K562 (cell line): ENCODE results near the gene GABARAPL2. TPM values are rescaled to one million over a fixed set of nuclear protein-coding genes. Genes with fewer than 3 reads are reported as not detected.

Experiments
- CHD2 ChIP-seq: IDR thresholded peaks from 2 replicates; pipeline ENCODE4 v1.6.1; 2011; ENCODE audit warnings: low read depth, low read length
- ETV5 ChIP-seq: sonication (generic); formaldehyde crosslinking; IDR thresholded peaks from 2 replicates; pipeline ENCODE4 v1.4.0; 2020; ENCODE audit warnings: low read depth, mild to moderate bottlenecking, missing genetic modification reagents
- FOXA1 ChIP-seq: fragments of 450-650 bp; IDR thresholded peaks from 2 replicates; pipeline ENCODE4 v1.6.1; 2016; ENCODE audit warnings: mild to moderate bottlenecking, borderline replicate concordance
- FOXA3 ChIP-seq, 2 experiments: fragments of 450-650 bp in 1 of 2; sonication (generic) in 1 of 2; formaldehyde crosslinking; IDR thresholded peaks in 1 of 2; conservative IDR thresholded peaks in 1 of 2; 2 replicates each; pipeline versions ENCODE4 v1.4.0 to v1.8.0; 2020 to 2022; ENCODE audit warnings: mild to moderate bottlenecking in 2 of 2, missing genetic modification reagents in 1 of 2
- GABPA ChIP-seq: fragments of 200-800 bp; sonication (Bioruptor generic); conservative IDR thresholded peaks from 2 replicates; pipeline ENCODE4 v1.6.1; 2016; ENCODE audit warnings: low read depth, missing genetic modification characterization, missing compliant biosample characterization
- HDAC1 ChIP-seq, 2 experiments: fragments of 450-650 bp; IDR thresholded peaks; 2 replicates each; pipeline ENCODE4 v1.6.1; 2016 to 2017; ENCODE audit warnings: inconsistent platforms in 1 of 2, mild to moderate bottlenecking in 1 of 2, moderate library complexity in 1 of 2
- JUN ChIP-seq, 2 experiments: sonication (generic) in 1 of 2; formaldehyde crosslinking in 1 of 2; IDR thresholded peaks; 2 replicates each; pipeline versions ENCODE4 v1.6.1 to v1.8.0; 2012 to 2022; ENCODE audit warnings: borderline replicate concordance in 2 of 2, mild to moderate bottlenecking in 2 of 2, improper control_type of control experiment in 1 of 2, low read depth in 1 of 2, low read length in 1 of 2, missing genetic modification reagents in 1 of 2
- RBM14 ChIP-seq: fragments of 200-400 bp; formaldehyde crosslinking; IDR thresholded peaks from 2 replicates; pipeline ENCODE4 v1.6.1; 2018; ENCODE audit warnings: low read depth, mild to moderate bottlenecking, low read length, moderate library complexity, borderline replicate concordance; ENCODE audit not compliant: insufficient read depth
- SIN3B ChIP-seq: fragments of 450-650 bp; IDR thresholded peaks from 2 replicates; pipeline ENCODE4 v1.6.1; 2017; ENCODE audit warnings: low read depth, mild to moderate bottlenecking, moderate library complexity
- SMARCE1 ChIP-seq: fragments of 450-650 bp; IDR thresholded peaks from 2 replicates; pipeline ENCODE4 v1.7.1; 2016; ENCODE audit warnings: mild to moderate bottlenecking
- TAF1 ChIP-seq: IDR thresholded peaks from 2 replicates; pipeline ENCODE4 v1.6.1; 2011; ENCODE audit warnings: mild to moderate bottlenecking, low read length, moderate library complexity; ENCODE audit not compliant: insufficient read depth, control insufficient read depth, severe bottlenecking; ENCODE audit errors: extremely low read depth
- TEAD1 ChIP-seq, 2 experiments: fragments of 450-650 bp in 1 of 2; sonication (generic) in 1 of 2; formaldehyde crosslinking; IDR thresholded peaks; 2 replicates each; pipeline versions ENCODE4 v1.4.0 to v1.8.0; 2020 to 2022; ENCODE audit warnings: mild to moderate bottlenecking in 2 of 2, missing genetic modification reagents in 1 of 2
- YBX1 ChIP-seq: fragments of 450-650 bp; IDR thresholded peaks from 2 replicates; pipeline ENCODE4 v1.7.1; 2016; ENCODE audit warnings: mild to moderate bottlenecking
- ZNF124 ChIP-seq: sonication (generic); formaldehyde crosslinking; IDR thresholded peaks from 2 replicates; pipeline ENCODE4 v1.8.1; 2022; ENCODE audit warnings: missing genetic modification reagents
- ZNF143 ChIP-seq: sonication (generic); formaldehyde crosslinking; IDR thresholded peaks from 2 replicates; pipeline ENCODE4 v1.9.0; 2022; ENCODE audit warnings: mild to moderate bottlenecking, missing genetic modification reagents
- ZNF561 ChIP-seq: fragments of 450-650 bp; formaldehyde crosslinking; conservative IDR thresholded peaks from 2 replicates; pipeline ENCODE4 v1.4.0; 2020; ENCODE audit warnings: mild to moderate bottlenecking, moderate library complexity
- ZNF717 ChIP-seq: fragments of 250-450 bp; sonication (Bioruptor Pico); IDR thresholded peaks from 2 replicates; pipeline ENCODE4 v1.5.0; 2021
- polyA plus RNA-seq, 8 experiments: library from polyadenylated mRNA; depleted of rRNA in 4 of 8; stranded (reverse) in 5 of 8; unstranded in 3 of 8; fragments of >200 nt; fragmentation: Nextera tagmentation in 2 of 8; fragmentation: Illumina TruSeq in 1 of 8; extraction: Ambion mirVana in 2 of 8; extraction: Trizol in 1 of 8; gene quantifications; 2 replicates each; pipeline versions ENCODE4 v1.2.1 to v1.2.3, GENCODE V29; 2011 to 2014; ENCODE audit warnings: inconsistent platforms in 1 of 8, missing spikeins in 1 of 8
- total RNA-seq, 7 experiments: library from RNA; depleted of rRNA in 6 of 7; stranded (reverse); fragments of >200 nt in 6 of 7; fragmentation: Illumina TruSeq in 2 of 7; extraction: Trizol in 2 of 7; gene quantifications; 2 replicates each; pipeline versions ENCODE4 v1.2.1 to v1.2.3, GENCODE V29; 2011 to 2021; ENCODE audit warnings: low replicate concordance in 1 of 7
- TF ChIP-seq, protein P1 (sequence below): fragments of 250-450 bp; sonication (Bioruptor Pico); IDR thresholded peaks from 2 replicates; pipeline ENCODE4 v1.5.1; 2021; ENCODE audit warnings: mild to moderate bottlenecking
- TF ChIP-seq, protein P2 (sequence below), 2 experiments: fragments of 450-650 bp; IDR thresholded peaks; 2 replicates each; pipeline ENCODE4 v1.6.1; 2016
- TF ChIP-seq, protein P3 (sequence below): fragments of 250-450 bp; sonication (Bioruptor Pico); IDR thresholded peaks from 2 replicates; pipeline ENCODE4 v1.5.0; 2021
- TF ChIP-seq, protein P4 (sequence below): fragments of 450-650 bp; IDR thresholded peaks from 2 replicates; pipeline ENCODE4 v1.6.1; 2016
- TF ChIP-seq, protein P5 (sequence below): fragments of 250-450 bp; sonication (Bioruptor Pico); IDR thresholded peaks from 2 replicates; pipeline ENCODE4 v1.8.0; 2021; ENCODE audit warnings: borderline replicate concordance, mild to moderate bottlenecking, moderate library complexity; ENCODE audit not compliant: poor library complexity, severe bottlenecking

GABARAPL2 gene
- total and polyA plus RNA-seq, 9 of the 15 experiments (the other 6 are each of a cell fraction or from before 2014, with no cell fraction given) = 42.1 to 288 (median 91.8) TPM

DNA sequence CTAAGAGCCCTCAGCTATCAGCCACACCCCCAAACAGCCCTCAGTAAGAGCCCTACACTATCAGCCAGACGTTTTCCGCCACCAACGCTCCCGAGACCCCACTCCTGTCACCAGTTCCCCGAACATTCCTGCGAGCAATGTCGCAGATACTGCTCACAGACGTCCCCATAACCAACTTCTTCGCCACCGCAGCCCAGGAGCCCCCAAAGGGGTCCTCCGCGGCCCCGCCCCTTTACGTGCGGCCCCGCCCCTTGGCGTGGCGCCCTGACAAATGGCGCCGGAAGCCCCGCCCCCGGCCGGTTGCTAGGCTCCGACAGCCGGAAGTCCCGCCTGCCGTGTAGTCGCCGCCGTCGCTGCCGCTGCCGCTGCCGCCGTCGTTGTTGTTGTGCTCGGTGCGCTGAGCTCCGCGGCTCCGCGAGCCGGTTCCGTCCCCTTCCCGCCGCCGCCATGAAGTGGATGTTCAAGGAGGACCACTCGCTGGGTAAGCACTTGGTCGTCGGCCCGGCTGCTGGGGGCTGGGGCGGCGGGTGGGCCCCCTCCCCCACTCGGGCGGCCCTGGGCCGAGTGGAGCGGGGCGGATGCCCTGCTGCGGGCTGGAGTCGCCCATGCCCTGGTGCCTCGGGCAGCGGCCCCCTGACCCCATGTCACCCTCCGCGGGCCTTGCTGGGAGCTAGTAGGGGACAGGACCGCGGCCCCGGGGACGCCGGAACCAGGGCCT lies at the start of gene GABARAPL2 (continued):
- TF ChIP-seq, protein P1, sequence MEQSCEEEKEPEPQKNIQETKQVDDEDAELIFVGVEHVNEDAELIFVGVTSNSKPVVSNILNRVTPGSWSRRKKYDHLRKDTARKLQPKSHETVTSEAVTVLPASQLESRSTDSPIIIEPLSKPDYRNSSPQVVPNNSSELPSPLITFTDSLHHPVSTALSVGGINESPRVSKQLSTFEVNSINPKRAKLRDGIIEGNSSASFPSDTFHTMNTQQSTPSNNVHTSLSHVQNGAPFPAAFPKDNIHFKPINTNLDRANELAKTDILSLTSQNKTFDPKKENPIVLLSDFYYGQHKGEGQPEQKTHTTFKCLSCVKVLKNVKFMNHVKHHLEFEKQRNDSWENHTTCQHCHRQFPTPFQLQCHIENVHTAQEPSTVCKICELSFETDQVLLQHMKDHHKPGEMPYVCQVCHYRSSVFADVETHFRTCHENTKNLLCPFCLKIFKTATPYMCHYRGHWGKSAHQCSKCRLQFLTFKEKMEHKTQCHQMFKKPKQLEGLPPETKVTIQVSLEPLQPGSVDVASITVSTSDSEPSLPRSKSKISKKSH (CRISPR knock-in tag) = no peak
- TF ChIP-seq, protein P2, sequence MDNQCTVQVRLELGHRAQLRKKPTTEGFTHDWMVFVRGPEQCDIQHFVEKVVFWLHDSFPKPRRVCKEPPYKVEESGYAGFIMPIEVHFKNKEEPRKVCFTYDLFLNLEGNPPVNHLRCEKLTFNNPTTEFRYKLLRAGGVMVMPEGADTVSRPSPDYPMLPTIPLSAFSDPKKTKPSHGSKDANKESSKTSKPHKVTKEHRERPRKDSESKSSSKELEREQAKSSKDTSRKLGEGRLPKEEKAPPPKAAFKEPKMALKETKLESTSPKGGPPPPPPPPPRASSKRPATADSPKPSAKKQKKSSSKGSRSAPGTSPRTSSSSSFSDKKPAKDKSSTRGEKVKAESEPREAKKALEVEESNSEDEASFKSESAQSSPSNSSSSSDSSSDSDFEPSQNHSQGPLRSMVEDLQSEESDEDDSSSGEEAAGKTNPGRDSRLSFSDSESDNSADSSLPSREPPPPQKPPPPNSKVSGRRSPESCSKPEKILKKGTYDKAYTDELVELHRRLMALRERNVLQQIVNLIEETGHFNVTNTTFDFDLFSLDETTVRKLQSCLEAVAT (IDR thresholded peaks at IDR 0.05) = 0 out of 4 replicates have a peak, but pooled peaks of 1 of the 2 experiments have one; percentile 69
- TF ChIP-seq RBM14 (no peak), CHD2 (0 out of 2 replicates have a peak, but pooled peaks have one; percentile 14), ZNF124 (no peak), JUN (IDR thresholded peaks at IDR 0.05; ENCODE audit: borderline replicate concordance, low read depth, low read length) (no peak), JUN (CRISPR knock-in tag; IDR thresholded peaks at IDR 0.05; ENCODE audit: borderline replicate concordance) (0 out of 2 replicates have a peak, but pooled peaks have one; percentile 28), TAF1 (peak; percentile 11), ETV5 (CRISPR knock-in tag) (peak; percentile 67), FOXA3 (CRISPR knock-in tag; conservative IDR thresholded peaks at IDR 0.05 in 1 of 2, IDR thresholded peaks at IDR 0.05 in 1 of 2) (no peak), YBX1 (no peak), SMARCE1 (peak; percentile 73), FOXA1 (no peak), ZNF143 (CRISPR knock-in tag) (no peak), GABPA (peak; percentile 97), ZNF561 (CRISPR knock-in tag) (no peak), ZNF717 (CRISPR knock-in tag) (no peak), SIN3B (0 out of 2 replicates have a peak, but pooled peaks have one; percentile 51), HDAC1 (IDR thresholded peaks at IDR 0.05) (peak in 1 of 2 experiments; percentile 91; a peak in 2 of 4 replicates), TEAD1 (CRISPR knock-in tag; IDR thresholded peaks at IDR 0.05) (peak in 1 of 2 experiments; percentile 60; a peak in 1 of 4 replicates)
- TF ChIP-seq, protein P3, sequence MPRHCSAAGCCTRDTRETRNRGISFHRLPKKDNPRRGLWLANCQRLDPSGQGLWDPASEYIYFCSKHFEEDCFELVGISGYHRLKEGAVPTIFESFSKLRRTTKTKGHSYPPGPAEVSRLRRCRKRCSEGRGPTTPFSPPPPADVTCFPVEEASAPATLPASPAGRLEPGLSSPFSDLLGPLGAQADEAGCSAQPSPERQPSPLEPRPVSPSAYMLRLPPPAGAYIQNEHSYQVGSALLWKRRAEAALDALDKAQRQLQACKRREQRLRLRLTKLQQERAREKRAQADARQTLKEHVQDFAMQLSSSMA (CRISPR knock-in tag) = no peak
- TF ChIP-seq, protein P4, sequence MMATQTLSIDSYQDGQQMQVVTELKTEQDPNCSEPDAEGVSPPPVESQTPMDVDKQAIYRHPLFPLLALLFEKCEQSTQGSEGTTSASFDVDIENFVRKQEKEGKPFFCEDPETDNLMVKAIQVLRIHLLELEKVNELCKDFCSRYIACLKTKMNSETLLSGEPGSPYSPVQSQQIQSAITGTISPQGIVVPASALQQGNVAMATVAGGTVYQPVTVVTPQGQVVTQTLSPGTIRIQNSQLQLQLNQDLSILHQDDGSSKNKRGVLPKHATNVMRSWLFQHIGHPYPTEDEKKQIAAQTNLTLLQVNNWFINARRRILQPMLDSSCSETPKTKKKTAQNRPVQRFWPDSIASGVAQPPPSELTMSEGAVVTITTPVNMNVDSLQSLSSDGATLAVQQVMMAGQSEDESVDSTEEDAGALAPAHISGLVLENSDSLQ = peak; percentile 90
- TF ChIP-seq, protein P5, sequence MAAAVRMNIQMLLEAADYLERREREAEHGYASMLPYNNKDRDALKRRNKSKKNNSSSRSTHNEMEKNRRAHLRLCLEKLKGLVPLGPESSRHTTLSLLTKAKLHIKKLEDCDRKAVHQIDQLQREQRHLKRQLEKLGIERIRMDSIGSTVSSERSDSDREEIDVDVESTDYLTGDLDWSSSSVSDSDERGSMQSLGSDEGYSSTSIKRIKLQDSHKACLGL (CRISPR knock-in tag) = no peak
